ENCODE data around the gene HMGCL.

GRCh38 chr1:23777979-23778814 is 47.0 kb downstream of the HMGCL start, which contains the start of gene PITHD1:
- TF ChIP-seq ISL1 (CRISPR knock-in tag; IDR thresholded peaks at IDR 0.05), result no peak
- no peak for TF ChIP-seq ZFP30 (CRISPR knock-in tag; IDR thresholded peaks at IDR 0.05)
- TF ChIP-seq PATZ1 (CRISPR knock-in tag; IDR thresholded peaks at IDR 0.05; ENCODE audit: borderline replicate concordance), result no peak
- TF ChIP-seq RARB (CRISPR knock-in tag; IDR thresholded peaks at IDR 0.05), result no peak
- TF ChIP-seq ZNF8 (CRISPR knock-in tag; IDR thresholded peaks at IDR 0.05), result no peak
- TF ChIP-seq ARNTL (CRISPR knock-in tag; IDR thresholded peaks at IDR 0.05; ENCODE audit: borderline replicate concordance, low read depth), result no peak
